ENCODE data around the gene DAPK1.

DNA sequence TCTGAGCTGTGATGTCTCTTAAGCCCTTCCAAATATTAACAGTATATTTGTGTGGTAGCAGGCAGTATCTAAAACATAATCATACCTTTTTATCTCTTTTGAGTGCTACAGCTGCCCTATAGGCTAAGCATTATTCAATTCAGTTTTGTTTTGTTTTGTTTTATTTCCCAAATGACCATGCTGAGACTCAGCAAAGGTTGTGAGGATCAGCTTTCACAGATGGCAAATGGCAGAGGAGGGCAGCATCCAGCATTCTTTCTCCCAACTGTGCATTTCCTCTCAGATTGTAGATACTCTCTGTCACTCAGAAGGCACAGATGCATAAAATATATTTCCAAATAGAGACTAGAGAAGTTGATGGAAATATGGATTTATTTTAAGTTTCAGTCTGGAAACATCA is 90.7 kb downstream of the DAPK1 start:
- TF ChIP-seq ZNF70 (CRISPR knock-in tag; IDR thresholded peaks at IDR 0.05): no peak
- TF ChIP-seq, protein P1, sequence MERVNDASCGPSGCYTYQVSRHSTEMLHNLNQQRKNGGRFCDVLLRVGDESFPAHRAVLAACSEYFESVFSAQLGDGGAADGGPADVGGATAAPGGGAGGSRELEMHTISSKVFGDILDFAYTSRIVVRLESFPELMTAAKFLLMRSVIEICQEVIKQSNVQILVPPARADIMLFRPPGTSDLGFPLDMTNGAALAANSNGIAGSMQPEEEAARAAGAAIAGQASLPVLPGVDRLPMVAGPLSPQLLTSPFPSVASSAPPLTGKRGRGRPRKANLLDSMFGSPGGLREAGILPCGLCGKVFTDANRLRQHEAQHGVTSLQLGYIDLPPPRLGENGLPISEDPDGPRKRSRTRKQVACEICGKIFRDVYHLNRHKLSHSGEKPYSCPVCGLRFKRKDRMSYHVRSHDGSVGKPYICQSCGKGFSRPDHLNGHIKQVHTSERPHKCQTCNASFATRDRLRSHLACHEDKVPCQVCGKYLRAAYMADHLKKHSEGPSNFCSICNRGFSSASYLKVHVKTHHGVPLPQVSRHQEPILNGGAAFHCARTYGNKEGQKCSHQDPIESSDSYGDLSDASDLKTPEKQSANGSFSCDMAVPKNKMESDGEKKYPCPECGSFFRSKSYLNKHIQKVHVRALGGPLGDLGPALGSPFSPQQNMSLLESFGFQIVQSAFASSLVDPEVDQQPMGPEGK (CRISPR knock-in tag; IDR thresholded peaks at IDR 0.05; ENCODE audit: borderline replicate concordance): no peak
- TF ChIP-seq ESRRG (CRISPR knock-in tag; IDR thresholded peaks at IDR 0.05): no peak
- no peak for TF ChIP-seq CSDC2 (CRISPR knock-in tag; IDR thresholded peaks at IDR 0.05)
- no peak for TF ChIP-seq OSR1 (CRISPR knock-in tag; IDR thresholded peaks at IDR 0.05)
- no peak for TF ChIP-seq ZNF565 (CRISPR knock-in tag; conservative IDR thresholded peaks at IDR 0.05; ENCODE audit: low read depth)
- TF ChIP-seq PPARA (CRISPR knock-in tag; IDR thresholded peaks at IDR 0.05; ENCODE audit: borderline replicate concordance): no peak
- TF ChIP-seq ZFP30 (CRISPR knock-in tag; IDR thresholded peaks at IDR 0.05): no peak
- TF ChIP-seq, protein P2, sequence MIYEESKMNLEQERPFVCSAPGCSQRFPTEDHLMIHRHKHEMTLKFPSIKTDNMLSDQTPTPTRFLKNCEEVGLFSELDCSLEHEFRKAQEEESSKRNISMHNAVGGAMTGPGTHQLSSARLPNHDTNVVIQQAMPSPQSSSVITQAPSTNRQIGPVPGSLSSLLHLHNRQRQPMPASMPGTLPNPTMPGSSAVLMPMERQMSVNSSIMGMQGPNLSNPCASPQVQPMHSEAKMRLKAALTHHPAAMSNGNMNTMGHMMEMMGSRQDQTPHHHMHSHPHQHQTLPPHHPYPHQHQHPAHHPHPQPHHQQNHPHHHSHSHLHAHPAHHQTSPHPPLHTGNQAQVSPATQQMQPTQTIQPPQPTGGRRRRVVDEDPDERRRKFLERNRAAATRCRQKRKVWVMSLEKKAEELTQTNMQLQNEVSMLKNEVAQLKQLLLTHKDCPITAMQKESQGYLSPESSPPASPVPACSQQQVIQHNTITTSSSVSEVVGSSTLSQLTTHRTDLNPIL (CRISPR knock-in tag; IDR thresholded peaks at IDR 0.05; ENCODE audit: low read depth): no peak
- TF ChIP-seq RARB (CRISPR knock-in tag; IDR thresholded peaks at IDR 0.05): no peak
- no peak for TF ChIP-seq ISL1 (CRISPR knock-in tag; IDR thresholded peaks at IDR 0.05)
- TF ChIP-seq ARNTL (CRISPR knock-in tag; IDR thresholded peaks at IDR 0.05; ENCODE audit: borderline replicate concordance, low read depth): no peak
- TF ChIP-seq, protein P3, sequence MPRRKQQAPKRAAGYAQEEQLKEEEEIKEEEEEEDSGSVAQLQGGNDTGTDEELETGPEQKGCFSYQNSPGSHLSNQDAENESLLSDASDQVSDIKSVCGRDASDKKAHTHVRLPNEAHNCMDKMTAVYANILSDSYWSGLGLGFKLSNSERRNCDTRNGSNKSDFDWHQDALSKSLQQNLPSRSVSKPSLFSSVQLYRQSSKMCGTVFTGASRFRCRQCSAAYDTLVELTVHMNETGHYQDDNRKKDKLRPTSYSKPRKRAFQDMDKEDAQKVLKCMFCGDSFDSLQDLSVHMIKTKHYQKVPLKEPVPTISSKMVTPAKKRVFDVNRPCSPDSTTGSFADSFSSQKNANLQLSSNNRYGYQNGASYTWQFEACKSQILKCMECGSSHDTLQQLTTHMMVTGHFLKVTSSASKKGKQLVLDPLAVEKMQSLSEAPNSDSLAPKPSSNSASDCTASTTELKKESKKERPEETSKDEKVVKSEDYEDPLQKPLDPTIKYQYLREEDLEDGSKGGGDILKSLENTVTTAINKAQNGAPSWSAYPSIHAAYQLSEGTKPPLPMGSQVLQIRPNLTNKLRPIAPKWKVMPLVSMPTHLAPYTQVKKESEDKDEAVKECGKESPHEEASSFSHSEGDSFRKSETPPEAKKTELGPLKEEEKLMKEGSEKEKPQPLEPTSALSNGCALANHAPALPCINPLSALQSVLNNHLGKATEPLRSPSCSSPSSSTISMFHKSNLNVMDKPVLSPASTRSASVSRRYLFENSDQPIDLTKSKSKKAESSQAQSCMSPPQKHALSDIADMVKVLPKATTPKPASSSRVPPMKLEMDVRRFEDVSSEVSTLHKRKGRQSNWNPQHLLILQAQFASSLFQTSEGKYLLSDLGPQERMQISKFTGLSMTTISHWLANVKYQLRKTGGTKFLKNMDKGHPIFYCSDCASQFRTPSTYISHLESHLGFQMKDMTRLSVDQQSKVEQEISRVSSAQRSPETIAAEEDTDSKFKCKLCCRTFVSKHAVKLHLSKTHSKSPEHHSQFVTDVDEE (CRISPR knock-in tag; IDR thresholded peaks at IDR 0.05): no peak

All from SK-N-SH treated with all-trans-retinoic acid at 6 μM for 48 hours (cell line).